OCI-LY7 (cell line): ENCODE measurements around the gene GRID1.

Source experiments
- EZH2phosphoT487 ChIP-seq: fragments of 200-600 bp; sonication (generic); IDR thresholded peaks from 2 replicates; pipeline ENCODE4 v1.6.1; 2018; ENCODE audit warnings: low read depth, borderline replicate concordance, mild to moderate bottlenecking, mixed run types, antibody characterized with exemption, low read length, moderate library complexity, mixed read lengths
- TF ChIP-seq, protein P1 (sequence below): fragments of 200-600 bp; sonication (generic); conservative IDR thresholded peaks from 2 replicates; pipeline ENCODE4 v1.5.1; 2014; ENCODE audit warnings: mild to moderate bottlenecking, antibody characterized with exemption, low read length, moderate library complexity, mixed read lengths

DNA sequence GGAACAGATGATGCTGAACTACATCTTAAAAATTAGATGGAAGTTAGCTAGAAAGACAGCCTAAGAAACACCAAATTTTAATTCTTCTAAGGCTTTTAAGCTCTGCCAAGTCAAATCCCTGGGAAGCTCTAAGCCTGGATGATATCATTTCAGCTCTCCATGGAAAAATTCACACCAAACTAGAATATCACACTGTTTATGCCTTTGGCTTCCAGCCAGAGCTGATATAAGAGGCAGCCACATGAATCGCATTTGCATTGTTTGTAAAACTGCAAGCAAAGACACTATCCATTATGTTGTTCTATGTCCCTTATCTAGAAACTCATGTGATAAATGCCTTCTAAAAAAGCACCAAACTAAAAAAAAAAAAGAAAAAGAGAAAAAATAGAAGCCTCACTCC lies 430.4 kb downstream of the GRID1 start:
- TF ChIP-seq, protein P1, sequence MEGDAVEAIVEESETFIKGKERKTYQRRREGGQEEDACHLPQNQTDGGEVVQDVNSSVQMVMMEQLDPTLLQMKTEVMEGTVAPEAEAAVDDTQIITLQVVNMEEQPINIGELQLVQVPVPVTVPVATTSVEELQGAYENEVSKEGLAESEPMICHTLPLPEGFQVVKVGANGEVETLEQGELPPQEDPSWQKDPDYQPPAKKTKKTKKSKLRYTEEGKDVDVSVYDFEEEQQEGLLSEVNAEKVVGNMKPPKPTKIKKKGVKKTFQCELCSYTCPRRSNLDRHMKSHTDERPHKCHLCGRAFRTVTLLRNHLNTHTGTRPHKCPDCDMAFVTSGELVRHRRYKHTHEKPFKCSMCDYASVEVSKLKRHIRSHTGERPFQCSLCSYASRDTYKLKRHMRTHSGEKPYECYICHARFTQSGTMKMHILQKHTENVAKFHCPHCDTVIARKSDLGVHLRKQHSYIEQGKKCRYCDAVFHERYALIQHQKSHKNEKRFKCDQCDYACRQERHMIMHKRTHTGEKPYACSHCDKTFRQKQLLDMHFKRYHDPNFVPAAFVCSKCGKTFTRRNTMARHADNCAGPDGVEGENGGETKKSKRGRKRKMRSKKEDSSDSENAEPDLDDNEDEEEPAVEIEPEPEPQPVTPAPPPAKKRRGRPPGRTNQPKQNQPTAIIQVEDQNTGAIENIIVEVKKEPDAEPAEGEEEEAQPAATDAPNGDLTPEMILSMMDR, result no peak
- TF ChIP-seq EZH2phosphoT487, result no peak
